Thoracic aorta (tissue), 2 donors: Measurements from ENCODE around the gene EVC. TPM values are rescaled to one million over a fixed set of nuclear protein-coding genes. Genes with fewer than 3 reads are reported as not detected.

Source experiments
- ATAC-seq: fragments of 150-250 bp; one replicate; pipeline ENCODE4 v1.8.0; 2017; ENCODE audit warnings: low read depth; ENCODE audit not compliant: insufficient number of reproducible peaks, low FRiP score
- DNase-seq: peaks from one replicate; pipeline ENCODE4 v3.0.0-alpha.2; 2020; ENCODE audit warnings: low spot score
- H3K27ac ChIP-seq, 2 donors: fragments of 200-600 bp; sonication (generic); 1 replicate in 1 of 2; 2 replicates in 1 of 2; pipeline ENCODE4 v1.5.1; 2016; ENCODE audit warnings: mild to moderate bottlenecking in 2 of 2, moderate library complexity in 2 of 2
- H3K27me3 ChIP-seq: fragments of 200-600 bp; sonication (generic); replicated peaks from 2 replicates; pipeline ENCODE4 v1.6.0; 2016; ENCODE audit warnings: mild to moderate bottlenecking; ENCODE audit not compliant: insufficient read depth
- H3K36me3 ChIP-seq: fragments of 200-600 bp; sonication (generic); one replicate; pipeline ENCODE4 v1.5.1; 2016
- H3K4me1 ChIP-seq, 2 donors: fragments of 200-600 bp; sonication (generic); 1 replicate in 1 of 2; 2 replicates in 1 of 2; pipeline versions ENCODE4 v1.5.1 to v1.6.0; 2016; ENCODE audit warnings: low read depth in 2 of 2, mild to moderate bottlenecking in 1 of 2; ENCODE audit not compliant: control insufficient read depth in 1 of 2
- H3K4me3 ChIP-seq: fragments of 200-600 bp; sonication (generic); 2 replicates; pipeline ENCODE4 v1.5.1; 2016; ENCODE audit warnings: mild to moderate bottlenecking
- H3K9me3 ChIP-seq: fragments of 200-600 bp; sonication (generic); 2 replicates; pipeline ENCODE4 v1.5.1; 2016
- total RNA-seq, 2 donors: library from RNA; depleted of rRNA; stranded (reverse); fragments of >200 nt; gene quantifications; one replicate each; pipeline versions ENCODE4 v1.1.0 to v1.2.3, GENCODE V29; 2016
- TF ChIP-seq, protein P1 (sequence below): fragments of 200-600 bp; sonication (generic); IDR thresholded peaks from one replicate; pipeline ENCODE4 v1.5.1; 2019; ENCODE audit warnings: antibody characterized with exemption

EVC gene
- total RNA-seq, 2 donors from 2014 or later: 65.1 to 88.5 TPM

DNA sequence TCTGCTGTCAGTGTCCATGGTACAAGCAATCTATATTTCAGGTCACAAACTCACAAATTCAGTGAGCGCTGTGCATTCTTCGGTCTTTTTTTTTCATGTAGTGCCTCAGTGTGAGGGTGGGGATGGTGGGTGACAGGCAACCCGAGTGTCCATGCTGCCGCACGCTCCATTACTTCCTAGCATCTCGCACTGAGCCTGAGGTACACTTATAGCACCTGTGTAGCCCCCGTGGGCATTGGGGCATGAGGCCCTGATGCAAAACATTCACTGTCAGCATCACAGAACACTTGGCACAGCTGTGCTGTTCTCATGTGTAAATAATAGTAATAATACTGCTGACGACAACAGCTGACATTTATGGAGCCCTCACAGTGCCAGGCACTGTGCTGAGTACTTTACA is 34.2 kb upstream of the EVC start:
- ATAC-seq (no peak), DNase-seq (no peak)
- no peaks in the 10 kb centered on the region for H3K9me3 ChIP-seq
- peaks cover 54% of the 10 kb centered on the region for H3K36me3 ChIP-seq
- H3K27me3 ChIP-seq: no peaks in the 10 kb centered on the region
- H3K4me3 ChIP-seq: no peak overlapping the region
- H3K4me1 ChIP-seq: no peaks in the 10 kb centered on the region
- H3K27ac ChIP-seq: no peak overlapping the region
- TF ChIP-seq, protein P1, sequence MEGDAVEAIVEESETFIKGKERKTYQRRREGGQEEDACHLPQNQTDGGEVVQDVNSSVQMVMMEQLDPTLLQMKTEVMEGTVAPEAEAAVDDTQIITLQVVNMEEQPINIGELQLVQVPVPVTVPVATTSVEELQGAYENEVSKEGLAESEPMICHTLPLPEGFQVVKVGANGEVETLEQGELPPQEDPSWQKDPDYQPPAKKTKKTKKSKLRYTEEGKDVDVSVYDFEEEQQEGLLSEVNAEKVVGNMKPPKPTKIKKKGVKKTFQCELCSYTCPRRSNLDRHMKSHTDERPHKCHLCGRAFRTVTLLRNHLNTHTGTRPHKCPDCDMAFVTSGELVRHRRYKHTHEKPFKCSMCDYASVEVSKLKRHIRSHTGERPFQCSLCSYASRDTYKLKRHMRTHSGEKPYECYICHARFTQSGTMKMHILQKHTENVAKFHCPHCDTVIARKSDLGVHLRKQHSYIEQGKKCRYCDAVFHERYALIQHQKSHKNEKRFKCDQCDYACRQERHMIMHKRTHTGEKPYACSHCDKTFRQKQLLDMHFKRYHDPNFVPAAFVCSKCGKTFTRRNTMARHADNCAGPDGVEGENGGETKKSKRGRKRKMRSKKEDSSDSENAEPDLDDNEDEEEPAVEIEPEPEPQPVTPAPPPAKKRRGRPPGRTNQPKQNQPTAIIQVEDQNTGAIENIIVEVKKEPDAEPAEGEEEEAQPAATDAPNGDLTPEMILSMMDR: no peak

DNA sequence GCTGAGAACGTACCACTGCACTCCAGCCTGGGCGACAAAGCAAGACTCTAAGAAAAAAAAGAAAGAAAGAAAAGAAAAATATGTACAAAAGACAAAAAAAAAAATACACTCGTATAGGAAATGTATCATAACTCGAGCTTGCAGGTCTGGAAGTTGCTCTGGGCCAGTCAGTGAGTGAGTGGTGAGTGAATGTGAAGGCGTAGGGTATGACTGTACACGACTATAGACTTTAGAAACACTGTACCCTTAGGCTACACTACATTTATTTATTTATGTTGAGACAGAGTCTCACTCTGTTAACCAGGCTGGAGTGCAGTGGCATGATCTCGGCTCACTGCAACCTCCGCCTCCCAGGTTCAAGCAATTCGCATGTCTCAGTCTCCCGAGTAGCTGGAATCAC is 32.0 kb upstream of the EVC start:
- Histone ChIP-seq H3K27me3 (no peaks in the 10 kb centered on the region), H3K4me3 (no peak overlapping the region), H3K27ac (no peak overlapping the region), H3K4me1 (no peaks in the 10 kb centered on the region), H3K9me3 (no peaks in the 10 kb centered on the region), H3K36me3 (peaks cover 57% of the 10 kb centered on the region)
- no peak for ATAC-seq
- TF ChIP-seq, protein P1: no peak
- no peak for DNase-seq

DNA sequence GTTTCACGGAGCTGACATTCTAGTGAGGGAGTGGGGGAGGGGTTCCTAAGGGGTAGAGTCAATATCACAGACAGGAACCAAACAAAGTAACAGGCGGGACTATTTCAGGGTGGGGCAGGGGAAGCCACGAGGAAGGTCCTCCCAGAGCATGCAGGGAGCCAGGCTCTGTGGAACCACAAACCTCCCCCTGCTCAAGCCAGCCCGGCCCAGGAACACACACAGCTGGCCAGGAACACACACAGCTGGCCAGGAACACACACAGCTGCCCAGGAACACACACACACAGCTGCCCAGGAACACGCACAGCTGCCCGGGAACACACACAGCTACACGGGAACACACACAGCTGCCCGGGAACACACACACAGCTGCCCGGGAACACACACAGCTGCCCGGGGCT is 27.4 kb upstream of the EVC start:
- H3K9me3 ChIP-seq: no peaks in the 10 kb centered on the region
- no peaks in the 10 kb centered on the region for H3K4me1 ChIP-seq
- no peak overlapping the region for H3K4me3 ChIP-seq
- H3K36me3 ChIP-seq: peaks cover 70% of the 10 kb centered on the region
- ATAC-seq (no peak), DNase-seq (no peak)
- no peaks in the 10 kb centered on the region for H3K27me3 ChIP-seq
- no peak overlapping the region for H3K27ac ChIP-seq
- TF ChIP-seq, protein P1: no peak

DNA sequence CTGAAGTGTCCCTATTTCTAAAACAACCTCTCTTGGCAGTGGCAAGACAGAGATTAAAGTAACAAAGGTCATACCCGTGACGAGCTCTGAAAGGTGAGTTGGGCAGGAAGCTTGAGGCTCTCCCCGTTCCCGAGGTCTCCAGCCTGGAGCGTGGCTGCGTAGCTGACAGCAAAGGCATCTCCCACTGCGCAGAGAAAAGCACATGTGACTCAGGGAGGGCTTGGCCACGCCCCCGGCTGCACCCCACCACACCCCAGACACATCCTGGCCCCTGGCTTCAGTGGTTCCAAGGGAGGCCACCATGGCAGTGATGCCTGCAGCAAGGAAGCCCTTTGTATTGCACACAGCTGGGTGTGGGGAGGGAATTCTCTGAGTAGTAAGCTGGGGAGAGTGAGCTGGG is 25.7 kb upstream of the EVC start:
- Histone ChIP-seq H3K4me1 (no peaks in the 10 kb centered on the region), H3K4me3 (no peak overlapping the region), H3K36me3 (peaks cover 76% of the 10 kb centered on the region), H3K27ac (no peak overlapping the region), H3K9me3 (no peaks in the 10 kb centered on the region), H3K27me3 (no peaks in the 10 kb centered on the region)
- ATAC-seq (no peak), DNase-seq (no peak)
- TF ChIP-seq, protein P1: no peak

DNA sequence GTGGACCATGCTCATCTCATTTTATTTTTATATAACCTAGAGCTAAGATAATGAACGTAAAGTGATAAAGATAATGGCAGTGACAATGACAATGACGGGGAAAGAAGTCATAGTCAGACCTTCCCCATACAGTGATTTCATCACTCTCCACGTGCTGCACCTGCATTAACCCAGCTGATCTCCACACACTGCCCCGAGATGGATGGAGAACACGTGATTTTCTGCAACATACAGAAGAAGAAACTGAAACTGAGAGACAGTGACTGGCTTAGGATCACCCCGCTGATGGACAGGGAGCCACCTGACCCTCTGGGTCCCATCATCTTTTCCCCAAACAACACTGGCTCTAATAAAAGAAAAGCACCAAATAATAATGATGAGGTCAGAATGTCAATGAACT is 24.7 kb upstream of the EVC start:
- no peaks in the 10 kb centered on the region for H3K27me3 ChIP-seq
- ATAC-seq (no peak), DNase-seq (no peak)
- no peak overlapping the region for H3K4me3 ChIP-seq
- H3K4me1 ChIP-seq: no peaks in the 10 kb centered on the region
- TF ChIP-seq, protein P1: no peak
- no peaks in the 10 kb centered on the region for H3K9me3 ChIP-seq
- peaks cover 74% of the 10 kb centered on the region for H3K36me3 ChIP-seq
- no peak overlapping the region for H3K27ac ChIP-seq
